ENCODE measurements around the gene CEP112.
"Not testable (repeated sequence)": the region's sequence is repeated elsewhere in the genome, so short reads cannot be mapped to it uniquely, and the experiment has no call there.

The CEP112 gene

DNA sequence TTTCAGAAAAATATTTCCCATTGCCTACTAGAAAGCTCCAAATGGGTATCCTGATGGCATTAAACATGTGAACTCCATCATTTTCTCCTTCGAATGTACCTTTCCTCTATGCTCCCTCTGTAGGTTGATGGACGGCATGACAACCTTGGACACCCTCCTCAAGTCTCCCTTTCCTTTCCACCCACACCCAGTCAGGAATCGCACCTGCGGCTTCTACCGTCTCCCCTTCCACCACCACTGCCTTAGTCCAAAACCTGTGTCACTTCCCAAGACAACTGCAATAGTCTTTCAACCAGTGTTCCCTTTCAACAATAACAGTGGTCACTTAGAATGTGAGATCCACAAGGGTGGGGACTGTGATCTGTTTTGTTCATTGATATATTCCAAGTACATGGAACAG is 397.4 kb downstream of the CEP112 start:
- Mint-ChIP-seq H3K27me3 (peaks cover 3% of the 10 kb centered on the region), H3K9me3 (no peaks in the 10 kb centered on the region), H3K4me3 (no peak overlapping the region), H3K4me1 (no peaks in the 10 kb centered on the region), H3K36me3 (no peaks in the 10 kb centered on the region), H3K27ac (no peak overlapping the region)
- no peak for ATAC-seq

DNA sequence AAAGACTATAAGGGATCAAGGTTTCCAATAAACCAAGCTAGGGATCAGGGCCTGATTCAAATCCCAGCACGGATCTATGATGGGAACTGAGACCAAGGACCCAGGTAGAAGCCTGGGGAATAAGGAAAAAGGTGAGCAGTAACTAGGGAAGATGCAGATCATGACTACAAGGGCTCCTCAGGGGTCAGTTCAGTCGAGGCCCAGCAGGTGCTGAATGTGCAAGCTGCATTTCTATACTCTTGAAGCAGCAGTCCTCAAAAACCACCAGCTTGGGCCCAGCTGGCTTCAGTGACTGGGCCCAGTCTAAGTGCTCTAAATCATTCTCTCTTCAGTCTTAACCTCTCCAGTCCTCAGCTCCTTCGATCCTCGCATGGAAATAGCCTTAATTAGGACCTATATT is 401.7 kb downstream of the CEP112 start:
- Mint-ChIP-seq H3K36me3 (no peaks in the 10 kb centered on the region), H3K27ac (no peak overlapping the region), H3K9me3 (no peaks in the 10 kb centered on the region), H3K27me3 (peaks cover 8% of the 10 kb centered on the region), H3K4me1 (no peaks in the 10 kb centered on the region), H3K4me3 (no peak overlapping the region)
- ATAC-seq = no peak

DNA sequence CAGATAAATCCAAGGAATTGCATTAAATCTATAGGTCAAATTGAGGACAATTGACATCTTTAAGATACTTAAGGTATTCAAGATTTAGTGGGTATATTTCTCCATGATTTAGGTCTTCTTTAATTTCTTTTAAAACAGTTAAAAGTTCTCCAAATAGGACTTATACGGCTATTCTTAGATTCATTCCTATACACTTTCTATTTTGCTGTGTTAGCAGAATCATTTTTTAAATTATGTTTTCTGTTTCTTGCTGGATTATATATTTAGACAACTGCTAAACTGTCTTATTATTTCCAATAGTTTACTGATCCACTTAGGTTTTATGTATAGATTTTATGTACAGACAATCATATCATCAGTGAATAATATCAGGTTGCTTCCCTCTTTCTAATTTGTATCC is 404.4 kb downstream of the CEP112 start:
- no peaks in the 10 kb centered on the region for H3K4me1 Mint-ChIP-seq
- H3K4me3 Mint-ChIP-seq = no peak overlapping the region
- H3K27ac Mint-ChIP-seq = no peak overlapping the region
- H3K27me3 Mint-ChIP-seq = peaks cover 8% of the 10 kb centered on the region
- no peaks in the 10 kb centered on the region for H3K9me3 Mint-ChIP-seq
- H3K36me3 Mint-ChIP-seq = no peaks in the 10 kb centered on the region
- ATAC-seq = no peak

DNA sequence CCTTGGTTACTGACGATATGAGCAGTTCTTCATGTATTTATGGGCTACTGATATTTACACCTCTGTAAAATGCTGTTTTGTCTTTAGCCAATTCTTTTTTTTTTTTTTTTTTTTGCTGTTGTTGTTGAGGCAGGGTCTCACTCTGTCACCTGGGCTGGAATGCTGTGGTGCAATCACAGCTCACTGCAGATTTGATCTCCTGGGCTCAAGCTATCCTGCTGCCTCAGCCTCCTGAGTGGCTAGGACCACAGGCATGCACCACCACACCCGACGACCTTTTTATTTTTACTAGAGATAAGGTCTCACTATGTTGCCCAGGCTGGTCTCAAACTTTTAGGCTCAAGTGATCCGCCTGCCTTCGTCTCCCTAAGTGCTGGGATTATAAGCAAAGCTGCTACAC is 405.5 kb downstream of the CEP112 start:
- ATAC-seq = no peak
- Mint-ChIP-seq H3K9me3 (no peaks in the 10 kb centered on the region), H3K4me3 (no peak overlapping the region), H3K27me3 (peaks cover 8% of the 10 kb centered on the region), H3K27ac (no peak overlapping the region), H3K36me3 (no peaks in the 10 kb centered on the region), H3K4me1 (no peaks in the 10 kb centered on the region)

DNA sequence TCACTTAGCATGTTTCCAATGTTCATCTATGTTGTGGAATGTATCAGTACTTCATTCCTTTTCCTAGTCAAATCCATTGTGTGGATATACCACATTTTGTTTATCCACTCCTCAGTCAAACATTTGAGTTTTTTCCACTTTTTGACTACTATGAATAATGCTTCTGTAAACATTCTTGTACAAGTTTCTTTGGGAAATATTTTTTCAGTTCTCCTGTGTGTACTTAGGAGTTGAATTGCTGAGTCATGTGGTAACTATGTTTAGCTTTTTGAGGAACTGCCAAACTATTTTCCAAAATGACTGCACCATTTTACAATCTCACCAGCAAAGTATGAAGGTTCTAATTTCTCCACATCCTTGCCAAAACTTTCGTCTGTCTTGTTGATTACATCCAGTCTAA is 406.8 kb downstream of the CEP112 start:
- Mint-ChIP-seq H3K9me3 (peaks cover 2% of the 10 kb centered on the region), H3K27ac (no peak overlapping the region), H3K36me3 (no peaks in the 10 kb centered on the region), H3K27me3 (peaks cover 8% of the 10 kb centered on the region), H3K4me1 (no peaks in the 10 kb centered on the region), H3K4me3 (no peak overlapping the region)
- no peak for ATAC-seq

DNA sequence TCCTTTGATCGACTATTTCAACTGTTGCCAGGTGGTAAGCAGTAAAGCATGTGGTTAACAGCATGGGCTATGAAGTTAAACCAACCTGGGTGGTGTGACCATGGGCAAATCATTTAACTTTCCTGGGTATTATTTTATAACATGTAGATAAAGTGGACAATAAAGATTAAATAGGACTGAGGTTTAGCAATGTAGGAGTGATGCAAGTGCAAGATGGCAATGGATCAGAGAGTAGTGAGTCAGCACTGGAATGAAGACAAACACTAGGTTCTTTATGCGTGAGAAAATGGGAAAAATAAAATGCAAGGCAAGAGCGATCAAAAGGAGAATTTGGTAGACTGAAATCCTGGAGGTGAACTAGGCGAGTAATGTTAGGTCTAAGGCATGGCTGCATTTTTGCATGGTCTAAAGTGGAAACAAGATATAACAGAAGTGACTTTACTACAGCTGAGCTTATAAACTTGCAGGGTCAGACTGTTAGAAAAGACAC is 408.0 kb downstream of the CEP112 start:
- H3K9me3 Mint-ChIP-seq = peaks cover 2% of the 10 kb centered on the region
- H3K27ac Mint-ChIP-seq = no peak overlapping the region
- H3K36me3 Mint-ChIP-seq = no peaks in the 10 kb centered on the region
- H3K4me1 Mint-ChIP-seq = no peaks in the 10 kb centered on the region
- H3K27me3 Mint-ChIP-seq = no peaks in the 10 kb centered on the region
- no peak overlapping the region for H3K4me3 Mint-ChIP-seq
- no peak for ATAC-seq

DNA sequence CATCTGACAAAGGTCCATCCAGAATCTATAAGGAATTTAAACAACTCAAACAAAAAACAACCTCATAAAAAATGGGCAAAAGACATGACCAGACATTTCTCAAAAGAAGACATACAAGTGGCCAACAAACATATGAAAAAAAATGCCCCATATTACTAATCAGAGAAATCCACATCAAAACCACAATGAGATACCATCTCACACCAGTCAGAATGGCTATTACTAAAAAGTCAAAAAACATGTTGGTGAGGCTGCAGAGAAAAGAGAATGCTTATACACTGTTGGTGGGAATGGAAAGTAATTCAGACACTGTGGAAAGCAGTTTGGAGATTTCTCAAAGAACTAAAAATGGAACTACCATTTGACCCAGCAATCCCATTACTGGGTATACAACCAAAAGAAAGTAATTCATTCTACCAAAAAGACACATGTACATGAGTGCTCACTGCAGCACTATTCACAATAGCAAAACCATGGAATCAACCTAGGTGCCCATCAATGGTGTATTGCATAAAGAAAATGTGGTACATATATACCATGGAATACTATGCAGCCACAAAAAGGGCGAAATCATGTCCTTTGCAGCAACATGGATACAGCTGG is 409.7 kb downstream of the CEP112 start:
- ATAC-seq, H3K4me1 Mint-ChIP-seq, H3K9me3 Mint-ChIP-seq, H3K36me3 Mint-ChIP-seq, H3K27me3 Mint-ChIP-seq, H3K4me3 Mint-ChIP-seq, H3K27ac Mint-ChIP-seq: not testable (repeated sequence)

DNA sequence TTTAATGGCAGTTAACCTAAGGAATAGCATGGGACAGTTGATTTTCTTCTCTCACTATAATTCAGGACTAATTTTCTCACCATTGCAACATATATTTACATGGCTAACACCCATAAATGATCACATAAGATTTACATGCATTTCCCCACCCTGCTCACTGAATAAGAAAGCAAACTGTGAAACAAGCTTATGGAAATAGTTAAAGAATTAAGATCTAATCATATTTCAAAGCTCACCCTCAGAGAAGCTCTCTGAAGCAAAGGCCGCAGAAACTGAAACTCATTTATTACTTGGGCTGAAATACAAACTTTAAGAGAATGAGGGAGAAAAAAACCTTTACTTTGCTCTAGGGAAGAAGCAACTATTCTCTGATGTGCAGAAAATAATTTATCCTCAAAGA is 411.8 kb downstream of the CEP112 start:
- Mint-ChIP-seq H3K27ac (no peak overlapping the region), H3K9me3 (peaks cover 5% of the 10 kb centered on the region), H3K27me3 (no peaks in the 10 kb centered on the region), H3K36me3 (no peaks in the 10 kb centered on the region), H3K4me3 (no peak overlapping the region), H3K4me1 (no peaks in the 10 kb centered on the region)
- ATAC-seq = no peak

DNA sequence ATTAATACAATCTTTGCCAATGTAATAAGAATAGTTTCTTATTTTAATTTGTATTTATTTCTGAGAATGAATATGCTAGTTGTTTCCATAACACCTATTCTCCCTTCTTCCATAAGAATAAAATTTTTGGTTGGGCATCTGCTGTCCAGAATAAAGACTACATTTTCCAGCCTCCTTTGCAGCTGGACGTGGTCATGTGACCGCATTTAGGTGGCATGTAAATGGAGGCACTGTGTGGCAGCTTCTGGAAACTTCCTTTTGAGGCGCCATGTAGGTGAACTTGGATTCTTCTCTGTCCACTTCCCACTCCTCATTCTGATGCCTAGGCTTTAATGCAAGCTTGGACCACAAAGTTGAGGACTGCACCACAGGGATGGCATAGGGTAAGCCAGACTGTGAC is 415.0 kb downstream of the CEP112 start:
- no peaks in the 10 kb centered on the region for H3K4me1 Mint-ChIP-seq
- no peak overlapping the region for H3K4me3 Mint-ChIP-seq
- H3K27ac Mint-ChIP-seq = no peak overlapping the region
- ATAC-seq = no peak
- no peaks in the 10 kb centered on the region for H3K36me3 Mint-ChIP-seq
- H3K9me3 Mint-ChIP-seq = peaks cover 5% of the 10 kb centered on the region
- no peaks in the 10 kb centered on the region for H3K27me3 Mint-ChIP-seq

DNA sequence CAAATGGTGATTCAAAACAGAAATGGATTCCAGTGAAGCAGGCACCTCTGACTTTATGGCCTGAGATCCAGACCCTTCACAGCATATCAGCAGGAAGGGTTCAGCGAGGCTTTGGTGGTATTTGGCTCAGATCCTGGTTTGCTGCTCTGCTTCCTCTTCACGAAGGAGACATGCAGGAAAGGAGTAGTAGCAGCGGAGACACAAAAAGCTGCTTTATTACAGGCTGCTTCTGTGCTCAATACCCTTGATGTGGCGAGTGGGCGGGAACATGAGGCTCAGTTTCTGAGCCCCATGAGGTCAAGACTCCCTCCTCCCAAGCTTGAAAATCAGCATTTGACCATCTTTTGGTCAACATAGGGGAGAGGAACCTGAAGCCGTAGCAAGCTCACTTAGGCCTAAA is 417.1 kb downstream of the CEP112 start:
- peaks cover 3% of the 10 kb centered on the region for H3K9me3 Mint-ChIP-seq
- no peak overlapping the region for H3K4me3 Mint-ChIP-seq
- H3K4me1 Mint-ChIP-seq = no peaks in the 10 kb centered on the region
- H3K27ac Mint-ChIP-seq = no peak overlapping the region
- no peaks in the 10 kb centered on the region for H3K36me3 Mint-ChIP-seq
- no peaks in the 10 kb centered on the region for H3K27me3 Mint-ChIP-seq
- ATAC-seq = no peak

DNA sequence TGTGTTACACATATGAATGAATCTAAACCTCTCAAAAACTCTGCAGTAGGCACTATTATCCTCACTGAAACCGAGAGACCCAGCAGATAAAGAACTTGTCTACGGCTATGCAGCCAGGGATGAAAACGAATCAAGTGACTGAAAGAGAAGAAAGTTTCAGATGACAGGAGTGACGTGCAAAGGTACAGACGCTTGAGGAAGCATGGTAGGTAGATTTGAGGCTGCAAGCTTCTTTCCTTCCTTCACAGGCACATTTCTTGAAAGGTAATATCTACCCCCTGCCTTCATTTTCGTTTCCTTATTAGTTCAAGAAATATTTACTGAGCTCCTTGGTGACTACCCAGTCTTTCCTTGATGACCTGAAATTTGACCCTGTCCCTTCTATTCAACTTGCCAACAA is 418.9 kb downstream of the CEP112 start:
- Mint-ChIP-seq H3K27me3 (no peaks in the 10 kb centered on the region), H3K27ac (no peak overlapping the region), H3K9me3 (no peaks in the 10 kb centered on the region), H3K4me3 (no peak overlapping the region), H3K4me1 (no peaks in the 10 kb centered on the region), H3K36me3 (no peaks in the 10 kb centered on the region)
- ATAC-seq = no peak

DNA sequence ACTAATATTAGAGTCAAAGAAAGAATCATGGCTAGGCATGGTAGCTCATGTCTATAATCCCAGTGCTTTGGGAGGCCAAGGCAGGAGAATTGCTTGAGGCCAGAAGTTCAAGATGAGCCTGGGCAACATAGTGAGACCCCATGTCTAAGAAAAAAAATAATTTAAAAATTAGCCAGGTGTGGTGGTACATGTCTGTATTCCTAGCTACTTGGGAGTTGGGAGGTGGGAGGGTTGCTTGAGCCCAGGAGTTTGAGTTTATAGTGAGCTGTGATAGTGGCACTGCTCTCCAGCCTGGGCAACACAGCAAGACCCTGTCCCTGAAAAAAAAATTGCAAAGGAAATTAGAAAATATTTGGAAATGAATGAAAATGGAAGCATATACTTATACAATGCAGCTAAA is 420.2 kb downstream of the CEP112 start:
- Mint-ChIP-seq H3K36me3 (no peaks in the 10 kb centered on the region), H3K9me3 (no peaks in the 10 kb centered on the region), H3K4me3 (no peak overlapping the region), H3K4me1 (no peaks in the 10 kb centered on the region), H3K27ac (no peak overlapping the region), H3K27me3 (peaks cover 10% of the 10 kb centered on the region)
- ATAC-seq = no peak

DNA sequence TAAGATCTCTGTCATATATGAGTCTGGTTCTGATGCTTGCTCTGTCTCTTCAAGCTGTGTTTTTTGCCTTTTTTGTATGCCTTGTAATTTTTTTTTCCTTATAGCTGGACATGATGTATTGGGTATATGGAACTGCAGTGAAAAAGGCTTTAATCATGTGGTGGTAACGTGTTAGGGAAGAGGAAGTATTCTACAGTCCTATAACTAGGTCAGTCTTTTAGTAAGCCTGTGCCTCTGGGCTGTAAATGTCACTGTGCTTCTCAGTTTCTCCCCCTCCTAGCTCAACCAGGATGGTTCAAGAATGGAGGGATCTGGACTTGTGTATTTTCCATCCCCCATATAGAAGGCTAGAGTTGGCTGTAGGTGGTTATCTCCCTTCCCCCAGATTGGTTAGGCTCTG is 428.1 kb downstream of the CEP112 start:
- Mint-ChIP-seq H3K4me1 (peaks cover 11% of the 10 kb centered on the region), H3K27me3 (peaks cover 49% of the 10 kb centered on the region), H3K27ac (peak overlapping the region; percentile 1), H3K9me3 (peaks cover 6% of the 10 kb centered on the region), H3K4me3 (no peak overlapping the region), H3K36me3 (no peaks in the 10 kb centered on the region)
- ATAC-seq = no peak

DNA sequence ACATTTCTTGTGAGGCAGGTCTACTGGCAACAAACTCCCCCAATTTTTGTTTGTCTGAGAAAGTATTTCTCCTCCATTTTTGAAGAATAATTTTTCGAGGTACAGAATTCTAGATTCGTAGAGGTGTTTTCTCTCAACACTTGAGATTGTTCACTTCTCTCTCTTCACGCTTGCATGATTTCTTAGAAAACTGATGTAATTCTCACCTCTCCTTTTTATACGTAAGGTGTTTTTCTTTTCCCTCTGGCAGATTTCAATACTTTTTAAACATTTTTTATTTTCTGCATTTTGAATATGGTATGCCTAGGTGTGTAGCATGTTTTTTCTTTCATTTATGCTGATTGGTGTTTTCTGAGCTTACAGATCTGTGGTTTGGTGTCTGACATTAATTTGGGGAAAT is 429.0 kb downstream of the CEP112 start:
- peaks cover 6% of the 10 kb centered on the region for H3K9me3 Mint-ChIP-seq
- H3K27ac Mint-ChIP-seq = peak overlapping the region; percentile 1
- H3K27me3 Mint-ChIP-seq = peaks cover 49% of the 10 kb centered on the region
- H3K4me3 Mint-ChIP-seq = no peak overlapping the region
- H3K4me1 Mint-ChIP-seq = peaks cover 11% of the 10 kb centered on the region
- H3K36me3 Mint-ChIP-seq = no peaks in the 10 kb centered on the region
- no peak for ATAC-seq

DNA sequence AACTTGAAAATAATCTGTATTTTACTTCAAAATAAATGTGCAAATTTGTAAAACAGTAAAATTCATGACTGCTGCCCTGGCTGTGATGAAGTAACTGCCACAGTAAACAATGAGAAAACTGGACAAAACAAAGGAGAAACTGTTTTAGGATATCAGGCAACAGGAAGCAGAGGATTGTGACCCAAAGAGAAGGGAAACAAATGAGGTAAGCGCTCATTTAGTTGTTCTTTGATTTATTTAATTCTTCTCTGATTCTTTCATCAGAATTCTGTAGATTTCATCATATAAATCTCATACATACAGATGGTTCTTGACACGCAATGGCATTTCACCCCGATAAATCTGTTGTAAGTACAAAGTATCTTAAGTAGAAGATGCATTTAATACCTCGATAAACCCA is 432.4 kb downstream of the CEP112 start:
- H3K9me3 Mint-ChIP-seq = peaks cover 9% of the 10 kb centered on the region
- peaks cover 17% of the 10 kb centered on the region for H3K27me3 Mint-ChIP-seq
- no peak for ATAC-seq
- peaks cover 11% of the 10 kb centered on the region for H3K4me1 Mint-ChIP-seq
- H3K36me3 Mint-ChIP-seq = peaks cover 5% of the 10 kb centered on the region
- no peak overlapping the region for H3K4me3 Mint-ChIP-seq
- no peak overlapping the region for H3K27ac Mint-ChIP-seq

DNA sequence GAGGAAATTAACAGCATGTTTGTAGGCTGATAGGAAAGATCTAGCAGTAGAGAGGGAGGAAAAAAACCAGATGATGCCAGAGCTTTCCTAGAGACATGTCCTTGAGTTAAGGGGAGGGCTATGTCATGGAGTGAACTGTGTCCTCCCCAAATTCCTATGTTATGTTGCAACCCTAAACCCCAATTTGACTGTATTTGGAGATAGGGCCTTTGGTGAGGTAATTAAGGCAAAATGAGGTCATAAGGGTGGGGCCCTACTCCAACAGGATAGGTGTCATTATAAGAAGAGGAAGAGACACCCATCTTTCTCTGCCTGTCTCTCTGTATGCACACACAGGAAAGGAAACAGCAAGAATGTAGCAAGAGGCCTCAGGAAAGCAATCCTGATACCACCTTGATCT is 435.2 kb downstream of the CEP112 start:
- Mint-ChIP-seq H3K9me3 (peaks cover 5% of the 10 kb centered on the region), H3K27ac (no peak overlapping the region), H3K4me3 (no peak overlapping the region), H3K4me1 (no peaks in the 10 kb centered on the region), H3K36me3 (peaks cover 5% of the 10 kb centered on the region), H3K27me3 (no peaks in the 10 kb centered on the region)
- ATAC-seq = no peak

DNA sequence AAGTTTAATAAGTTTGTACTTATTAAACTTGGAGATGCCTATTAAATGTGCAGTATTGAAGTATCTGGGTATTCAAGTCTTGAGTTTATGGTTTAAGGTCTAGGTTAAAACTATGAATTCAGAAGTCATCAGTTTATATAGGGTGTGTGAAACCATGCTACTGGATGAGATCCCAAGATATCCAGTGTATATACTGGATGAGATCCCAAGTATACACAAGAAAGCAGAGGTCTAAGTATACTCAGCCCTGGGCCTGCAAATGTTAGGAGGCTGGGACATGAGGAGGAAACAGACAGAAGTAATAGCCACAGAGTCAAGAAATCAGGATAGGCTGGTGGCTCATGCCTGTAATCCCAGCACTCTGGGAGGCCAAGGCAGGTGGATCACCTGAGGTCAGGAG is 436.1 kb downstream of the CEP112 start:
- H3K4me3 Mint-ChIP-seq = no peak overlapping the region
- H3K4me1 Mint-ChIP-seq = no peaks in the 10 kb centered on the region
- ATAC-seq = no peak
- peaks cover 5% of the 10 kb centered on the region for H3K36me3 Mint-ChIP-seq
- peaks cover 5% of the 10 kb centered on the region for H3K9me3 Mint-ChIP-seq
- no peaks in the 10 kb centered on the region for H3K27me3 Mint-ChIP-seq
- no peak overlapping the region for H3K27ac Mint-ChIP-seq

Measured in stimulated activated memory B cell treated with anti-CD40 and anti-IgM and Interleukin-4, amounts not matched to agents 10 μg/mL and 1 μg/mL and 100 μg/mL, for 72 hours (primary cell).